ENCODE measurements around the gene GRB10. TPM values are rescaled to one million over a fixed set of nuclear protein-coding genes. Genes with fewer than 3 reads are reported as not detected.

GRB10 gene
- total and polyA plus RNA-seq, 11 donors, result 14.7 to 38.2 (median 28.0) TPM

DNA sequence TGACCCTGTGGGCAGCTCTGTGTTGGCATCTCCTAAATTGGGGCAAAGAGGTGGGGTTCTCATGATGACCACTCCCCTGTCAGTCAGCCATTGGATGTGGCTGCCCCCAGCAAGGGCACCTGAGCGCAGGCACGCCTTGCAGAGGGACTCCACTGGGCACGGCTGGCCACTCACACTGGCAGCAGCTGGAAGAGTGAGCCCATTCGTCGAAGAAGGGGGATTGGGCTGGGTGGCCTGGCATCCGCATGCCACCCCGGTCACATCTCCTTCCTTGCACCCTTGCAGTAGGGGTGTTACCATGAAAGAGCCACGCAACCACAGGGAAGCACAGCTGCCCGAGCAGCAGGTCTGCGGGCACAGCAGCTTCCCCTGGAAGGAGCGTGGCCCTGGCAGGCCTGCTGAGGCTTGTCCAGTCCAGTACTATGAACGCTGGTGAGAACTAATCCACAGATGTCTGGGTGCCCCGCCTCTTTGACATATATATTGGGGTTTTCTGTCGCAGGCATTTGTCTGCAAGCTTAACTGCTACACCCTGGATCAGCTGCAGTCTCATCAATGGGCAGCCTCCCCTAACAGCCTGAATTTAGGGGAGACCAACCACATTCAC lies 25.7 kb upstream of the GRB10 start:
- Histone ChIP-seq H3K27ac (no peak overlapping the region), H3K36me3 (no peaks in the 10 kb centered on the region), H3K4me3 (no peak overlapping the region), H3K9me3 (no peaks in the 10 kb centered on the region), H3K27me3 (no peaks in the 10 kb centered on the region), H3K4me1 (peaks cover 0 to 14% (median 12%) of the 10 kb centered on the region in 12 donors)
- 67 to 90% (median 88%) methylated on average over 3 to 14 of the region's 14 CpGs for WGBS, 4 donors
- TF ChIP-seq CTCF (IDR thresholded peaks at IDR 0.05) (no peak), POLR2A (IDR thresholded peaks at IDR 0.05) (no peak)
- intact Hi-C loops (cut with DNase I), result no loop called here
- DNase-seq (no peak), ATAC-seq (no peak)

- Histone ChIP-seq H3K4me1 (peaks cover 0 to 3% (median 2%) of the 10 kb centered on the region in 12 donors), H3K36me3 (no peaks in the 10 kb centered on the region), H3K4me3 (no peak overlapping the region), H3K27me3 (no peaks in the 10 kb centered on the region), H3K9me3 (no peaks in the 10 kb centered on the region), H3K27ac (no peak overlapping the region)
- 90 to 96% (median 91%) methylated on average over 9 to 14 of the region's 14 CpGs for WGBS, 4 donors
- no peak for DNase-seq
- intact Hi-C loops (cut with DNase I), result no loop called here
- TF ChIP-seq CTCF (IDR thresholded peaks at IDR 0.05) (no peak), POLR2A (IDR thresholded peaks at IDR 0.05) (no peak)
- ATAC-seq, result no peak
Measured at GRCh38 chr7:50807026-50807730, 24.5 kb upstream of the GRB10 start.

DNA sequence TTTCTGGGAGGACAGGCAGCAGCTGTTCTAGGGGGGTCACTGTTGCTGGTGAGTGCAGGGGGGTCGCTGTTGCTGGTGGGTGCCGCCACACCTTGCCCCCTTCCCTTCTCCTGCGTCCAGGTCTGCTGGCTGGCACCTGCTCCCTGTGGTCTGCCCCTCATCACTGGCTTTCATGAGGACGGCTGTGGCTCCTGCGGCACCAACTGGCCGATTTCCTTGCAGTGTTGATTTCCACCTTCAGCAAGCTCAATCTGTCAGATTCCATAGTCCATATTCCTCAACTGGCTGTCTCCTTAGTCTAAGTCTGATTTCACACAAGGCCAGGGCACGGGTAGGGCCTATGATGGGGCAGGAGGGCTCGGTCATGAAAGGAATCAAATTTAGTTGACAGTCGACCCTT lies 23.4 kb upstream of the GRB10 start:
- ATAC-seq (no peak), DNase-seq (no peak)
- intact Hi-C loops (cut with DNase I), result no loop called here
- no peak overlapping the region for H3K4me3 ChIP-seq
- peaks cover 0 to 10% (median 0%) of the 10 kb centered on the region in 12 donors for H3K4me1 ChIP-seq
- no peaks in the 10 kb centered on the region for H3K36me3 ChIP-seq
- H3K9me3 ChIP-seq, result no peaks in the 10 kb centered on the region
- TF ChIP-seq POLR2A (IDR thresholded peaks at IDR 0.05), result no peak
- H3K27ac ChIP-seq, result no peak overlapping the region
- 71 to 80% (median 75%) methylated on average over 9 of the region's 9 CpGs for WGBS, 4 donors
- no peaks in the 10 kb centered on the region for H3K27me3 ChIP-seq

DNA sequence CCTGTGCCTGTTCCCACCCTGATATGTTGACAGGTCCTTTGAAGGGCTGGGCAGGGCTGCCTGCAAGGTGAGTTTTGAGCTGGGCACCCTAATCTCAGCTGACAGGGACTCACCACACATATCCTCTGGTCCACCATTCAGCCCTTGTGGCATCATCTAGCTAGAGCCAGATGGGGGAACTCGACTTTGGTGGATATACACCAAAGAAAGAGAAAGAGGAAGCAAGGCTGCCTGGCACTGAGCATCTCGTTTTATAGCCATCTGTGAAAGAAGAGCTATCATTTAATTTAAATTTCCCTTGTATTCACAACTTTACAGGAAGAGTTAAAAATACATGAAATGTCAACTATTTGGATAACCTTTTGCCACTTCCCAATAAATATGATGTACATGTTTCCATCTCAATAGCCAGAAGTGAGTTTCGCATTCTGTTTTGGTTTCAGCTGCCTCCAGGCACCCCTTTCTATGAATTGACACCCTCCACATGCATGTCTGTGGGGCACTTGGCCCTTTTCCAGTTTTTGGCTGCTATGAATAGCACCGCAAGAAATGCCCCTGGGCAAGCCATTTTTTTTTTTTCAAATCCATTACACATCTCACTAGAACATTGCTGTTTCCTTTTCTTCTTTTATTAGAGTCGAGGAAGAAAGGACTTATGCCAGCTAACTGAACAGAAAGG lies 22.9 kb upstream of the GRB10 start:
- Histone ChIP-seq H3K36me3 (no peaks in the 10 kb centered on the region), H3K4me3 (no peak overlapping the region), H3K4me1 (peaks cover 0 to 10% (median 0%) of the 10 kb centered on the region in 12 donors), H3K27me3 (no peaks in the 10 kb centered on the region), H3K27ac (no peak overlapping the region), H3K9me3 (no peaks in the 10 kb centered on the region)
- no peak for TF ChIP-seq POLR2A (IDR thresholded peaks at IDR 0.05)
- no peak for TF ChIP-seq CTCF (IDR thresholded peaks at IDR 0.05)
- no peak for ATAC-seq
- intact Hi-C loops (cut with DNase I), result no loop called here
- no peak for DNase-seq
- WGBS, 4 donors, result 46 to 62% (median 56%) methylated on average over 5 of the region's 5 CpGs
